GM23248 (cell line): ENCODE results near the gene ADRA1B. TPM values are rescaled to one million over a fixed set of nuclear protein-coding genes. Genes with fewer than 3 reads are reported as not detected.
"Not testable (repeated sequence)": the region's sequence is repeated elsewhere in the genome, so short reads cannot be mapped to it uniquely, and the experiment has no call there.

Experiments
- DNase-seq: peaks from one replicate; pipeline ENCODE4 v3.0.0-alpha.2; 2015
- H2AFZ ChIP-seq: fragments of 200-600 bp; sonication (generic); 2 replicates; pipeline ENCODE4 v1.6.1; 2016; ENCODE audit warnings: antibody characterized with exemption
- H3F3A ChIP-seq: fragments of 200-600 bp; sonication (generic); 2 replicates; pipeline ENCODE4 v1.6.1; 2016; ENCODE audit warnings: mild to moderate bottlenecking, antibody characterized with exemption, mixed run types; ENCODE audit not compliant: insufficient read depth
- H3K27ac ChIP-seq: fragments of 200-600 bp; sonication (generic); 2 replicates; pipeline ENCODE4 v1.5.1; 2016; ENCODE audit warnings: mild to moderate bottlenecking
- H3K27me3 ChIP-seq: fragments of 200-600 bp; sonication (generic); replicated peaks from 2 replicates; pipeline ENCODE4 v1.6.1; 2016; ENCODE audit warnings: mild to moderate bottlenecking; ENCODE audit not compliant: insufficient read depth
- H3K36me3 ChIP-seq: fragments of 200-600 bp; sonication (generic); 2 replicates; pipeline ENCODE4 v1.6.1; 2016; ENCODE audit warnings: low read depth, mild to moderate bottlenecking
- H3K4me1 ChIP-seq: fragments of 200-600 bp; sonication (generic); 2 replicates; pipeline ENCODE4 v1.6.1; 2016; ENCODE audit warnings: mild to moderate bottlenecking; ENCODE audit not compliant: insufficient read depth
- H3K4me2 ChIP-seq: fragments of 200-600 bp; sonication (generic); one replicate; pipeline ENCODE4 v1.6.1; 2016; ENCODE audit warnings: mild to moderate bottlenecking; ENCODE audit not compliant: unreplicated experiment
- H3K4me3 ChIP-seq: fragments of 200-600 bp; sonication (generic); 2 replicates; pipeline ENCODE4 v1.5.1; 2016; ENCODE audit warnings: mild to moderate bottlenecking
- H3K79me2 ChIP-seq: fragments of 200-600 bp; sonication (generic); 2 replicates; pipeline ENCODE4 v1.6.1; 2016; ENCODE audit warnings: mild to moderate bottlenecking; ENCODE audit not compliant: insufficient read depth
- H3K9ac ChIP-seq: fragments of 200-600 bp; sonication (generic); 2 replicates; pipeline ENCODE4 v1.6.1; 2016; ENCODE audit warnings: mild to moderate bottlenecking
- H3K9me2 ChIP-seq: fragments of 200-600 bp; sonication (generic); 2 replicates; pipeline ENCODE4 v1.6.1; 2016; ENCODE audit warnings: mixed run types, mild to moderate bottlenecking, moderate library complexity; ENCODE audit not compliant: insufficient read depth
- H3K9me3 ChIP-seq: fragments of 200-600 bp; sonication (generic); one replicate; pipeline ENCODE4 v1.6.1; 2017; ENCODE audit warnings: low read depth
- H4K20me1 ChIP-seq: fragments of 200-600 bp; sonication (generic); 2 replicates; pipeline ENCODE4 v1.6.0; 2016; ENCODE audit not compliant: insufficient read depth
- EZH2 ChIP-seq: fragments of 200-600 bp; sonication (generic); IDR thresholded peaks from 2 replicates; pipeline ENCODE4 v1.6.1; 2018; ENCODE audit warnings: antibody characterized with exemption, mild to moderate bottlenecking; ENCODE audit not compliant: insufficient read depth, poor library complexity, severe bottlenecking
- EZH2phosphoT487 ChIP-seq: fragments of 200-600 bp; sonication (generic); IDR thresholded peaks from 2 replicates; pipeline ENCODE4 v1.6.1; 2018; ENCODE audit warnings: antibody characterized with exemption, moderate library complexity, mild to moderate bottlenecking, low read depth; ENCODE audit not compliant: insufficient read depth
- WGBS, 2 experiments: methylation state at CpG; one replicate each; pipeline ENCODE4 v1.1.6; 2015 to 2017; ENCODE audit warnings: low lambda C conversion rate in 2 of 2, low coverage in 1 of 2; ENCODE audit errors: missing lambda C conversion rate in 2 of 2; 5-methylcytosine and 5-hydroxymethylcytosine counted together
- in situ Hi-C: fragments of 300-500 bp; cut with MboI; formaldehyde crosslinking; loops from 2 replicates; pipeline ENCODE4 v1.15.0; 2020
- polyA plus RNA-seq: library from polyadenylated mRNA; unstranded; fragments of >200 nt; fragmentation: Nextera tagmentation; extraction: Ambion mirVana; gene quantifications from 2 replicates; pipeline ENCODE4 v1.2.1, GENCODE V29; 2016
- total RNA-seq: library from RNA; depleted of rRNA; stranded (reverse); fragments of >200 nt; shearing (Covaris generic); gene quantifications from 2 replicates; pipeline ENCODE4 v1.2.3, GENCODE V29; 2014

ADRA1B gene
- total and polyA plus RNA-seq, 2 experiments from 2014 or later, result 0.32 TPM; not detected in 1

- H3K9me3 ChIP-seq, result no peaks in the 10 kb centered on the region
- peaks cover 11% of the 10 kb centered on the region for H3K27me3 ChIP-seq
- H3K4me3 ChIP-seq, result no peak overlapping the region
- H3K9me2 ChIP-seq, result no peaks in the 10 kb centered on the region
- DNase-seq, result no peak
- H4K20me1 ChIP-seq, result no peaks in the 10 kb centered on the region
- no peak overlapping the region for H3K27ac ChIP-seq
- 49 to 52% methylated on average over 2 of the region's 2 CpGs for WGBS, 2 experiments
- H3K9ac ChIP-seq, result no peak overlapping the region
- H3K36me3 ChIP-seq, result no peaks in the 10 kb centered on the region
- no peak overlapping the region for H2AFZ ChIP-seq
- H3F3A ChIP-seq, result no peaks in the 10 kb centered on the region
- no peaks in the 10 kb centered on the region for H3K4me1 ChIP-seq
- in situ Hi-C loops, result loop anchor here (10.0 to 25.0 kb wide), 2 partner anchors 698 to 831 kb away; no protein-coding TSS in a partner anchor
- H3K4me2 ChIP-seq, result no peak overlapping the region
- TF ChIP-seq EZH2 (no peak), EZH2phosphoT487 (no peak)
- H3K79me2 ChIP-seq, result no peaks in the 10 kb centered on the region
Measured at GRCh38 chr5:159993194-159993593, 76.9 kb downstream of the ADRA1B start.

- H3K4me3 ChIP-seq, result no peak overlapping the region
- H3K9me2 ChIP-seq, result no peaks in the 10 kb centered on the region
- DNase-seq, result no peak
- H3K4me2 ChIP-seq, result no peak overlapping the region
- H3K36me3 ChIP-seq, result no peaks in the 10 kb centered on the region
- H3K9me3 ChIP-seq, result no peaks in the 10 kb centered on the region
- in situ Hi-C loops, result loop anchor here (10.0 to 25.0 kb wide), 2 partner anchors 701 to 834 kb away; no protein-coding TSS in a partner anchor
- no peak overlapping the region for H3K27ac ChIP-seq
- no peaks in the 10 kb centered on the region for H3K4me1 ChIP-seq
- no peak overlapping the region for H2AFZ ChIP-seq
- H3K27me3 ChIP-seq, result peaks cover 11% of the 10 kb centered on the region; the same call in 1 of the 2 replicates
- H3K9ac ChIP-seq, result no peak overlapping the region
- WGBS, 2 experiments, result 72 to 82% methylated on average over 3 of the region's 3 CpGs
- TF ChIP-seq EZH2phosphoT487, result no peak
- no peak for TF ChIP-seq EZH2
- H3F3A ChIP-seq, result no peaks in the 10 kb centered on the region
- H3K79me2 ChIP-seq, result no peaks in the 10 kb centered on the region
- H4K20me1 ChIP-seq, result no peaks in the 10 kb centered on the region
Measured at GRCh38 chr5:159995907-159996306, 79.6 kb downstream of the ADRA1B start.

GRCh38 chr5:160001457-160001856, 85.2 kb downstream of the ADRA1B start:
- Histone ChIP-seq H3K27me3 (peaks cover 8% of the 10 kb centered on the region; the same call in 1 of the 2 replicates), H4K20me1 (no peaks in the 10 kb centered on the region), H3K4me1 (no peaks in the 10 kb centered on the region), H3F3A (no peaks in the 10 kb centered on the region), H3K9ac (no peak overlapping the region), H3K36me3 (no peaks in the 10 kb centered on the region), H3K4me2 (no peak overlapping the region), H3K9me2 (no peaks in the 10 kb centered on the region), H3K4me3 (no peak overlapping the region), H3K9me3 (no peaks in the 10 kb centered on the region), H3K27ac (no peak overlapping the region), H3K79me2 (no peaks in the 10 kb centered on the region), H2AFZ (no peak overlapping the region)
- TF ChIP-seq EZH2phosphoT487 (no peak), EZH2 (no peak)
- DNase-seq, result no peak
- WGBS, 2 experiments, result 55% methylated on average over 3 of the region's 3 CpGs
- in situ Hi-C loops, result no loop called here

GRCh38 chr5:160007514-160007913, 91.2 kb downstream of the ADRA1B start:
- no peak for TF ChIP-seq EZH2
- no peak for TF ChIP-seq EZH2phosphoT487
- no peak overlapping the region for H3K4me2 ChIP-seq
- no peak overlapping the region for H3K27ac ChIP-seq
- H3F3A ChIP-seq, result no peaks in the 10 kb centered on the region
- no peaks in the 10 kb centered on the region for H3K9me2 ChIP-seq
- H3K27me3 ChIP-seq, result no peaks in the 10 kb centered on the region
- H3K9ac ChIP-seq, result no peak overlapping the region
- in situ Hi-C loops, result no loop called here
- no peak for DNase-seq
- no peaks in the 10 kb centered on the region; the same call in 1 of the 2 replicates for H3K36me3 ChIP-seq
- 92 to 94% methylated on average over 3 of the region's 3 CpGs for WGBS, 2 experiments
- peaks cover 36% of the 10 kb centered on the region for H3K79me2 ChIP-seq
- peaks cover 8% of the 10 kb centered on the region; the same call in 1 of the 2 replicates for H3K4me1 ChIP-seq
- no peaks in the 10 kb centered on the region for H3K9me3 ChIP-seq
- H4K20me1 ChIP-seq, result no peaks in the 10 kb centered on the region
- peak overlapping the region; percentile 93; the same call in 1 of the 2 replicates for H2AFZ ChIP-seq
- no peak overlapping the region for H3K4me3 ChIP-seq

- H3K36me3 ChIP-seq, H3K9ac ChIP-seq, H3F3A ChIP-seq, H3K4me1 ChIP-seq, DNase-seq, H3K9me3 ChIP-seq, in situ Hi-C loops, H4K20me1 ChIP-seq, H3K27me3 ChIP-seq, H3K9me2 ChIP-seq, H3K27ac ChIP-seq: not testable (repeated sequence)
- WGBS, 2 experiments, result 83 to 86% methylated on average over 14 of the region's 14 CpGs
- Histone ChIP-seq H3K4me2 (peak overlapping the region; percentile 100), H2AFZ (peak overlapping the region; percentile 93), H3K79me2 (peaks cover 46% of the 10 kb centered on the region), H3K4me3 (peak overlapping the region; percentile 100; the same call in 1 of the 2 replicates)
Measured at GRCh38 chr5:160008529-160008876, 92.2 kb downstream of the ADRA1B start.
